SHP77 treated with DMSO at 0.1 percent for 48 hours (cell line): ENCODE data around the gene DMD.
"Not testable (repeated sequence)": the region's sequence is repeated elsewhere in the genome, so short reads cannot be mapped to it uniquely, and the experiment has no call there.

Experiments
- DNase-seq: peaks from one replicate; lab custom pipeline; 2025; lab: John Stamatoyannopoulos, UW

DMD gene

GRCh38 chrX:33149580-33149979, 61.8 kb downstream of the DMD start:
- no peak for DNase-seq

DNA sequence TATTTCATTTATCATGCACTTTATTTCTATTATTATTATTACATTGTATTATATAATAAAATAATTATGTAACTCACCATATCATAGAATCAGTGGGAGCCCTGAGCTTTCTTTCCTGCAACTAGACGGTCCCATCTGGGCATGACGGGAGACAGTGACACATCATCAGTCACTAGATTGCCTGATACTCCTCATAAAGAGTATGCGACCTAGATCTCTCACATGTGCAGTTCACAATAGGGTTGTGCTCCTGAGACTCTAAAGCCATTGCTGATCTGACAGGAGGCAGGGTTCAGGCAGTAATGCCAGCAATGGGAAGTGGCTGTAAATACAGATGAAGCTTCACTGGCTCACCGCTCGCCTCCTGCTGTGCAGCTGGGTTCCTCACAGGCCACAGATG, 62.3 kb downstream of the DMD start:
- no peak for DNase-seq

DNA sequence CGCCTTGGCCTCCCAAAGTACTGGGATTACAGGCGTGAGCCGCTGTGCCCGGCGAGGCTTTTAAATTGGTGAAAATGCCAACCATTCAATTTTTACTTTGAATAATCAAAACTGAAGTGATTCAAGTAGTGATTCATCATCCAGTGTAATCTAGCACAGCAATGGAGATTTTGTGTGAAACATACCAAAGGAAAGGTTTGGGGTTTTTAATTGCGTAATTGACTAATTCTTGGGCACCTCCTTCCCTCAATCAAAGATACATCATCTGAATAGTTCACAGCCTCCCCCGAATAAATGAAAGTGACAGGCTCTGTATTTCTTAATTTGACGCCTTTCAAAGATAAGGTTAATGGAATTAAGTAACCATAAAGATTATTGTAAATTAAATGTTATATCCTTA, 69.0 kb downstream of the DMD start:
- no peak for DNase-seq

DNA sequence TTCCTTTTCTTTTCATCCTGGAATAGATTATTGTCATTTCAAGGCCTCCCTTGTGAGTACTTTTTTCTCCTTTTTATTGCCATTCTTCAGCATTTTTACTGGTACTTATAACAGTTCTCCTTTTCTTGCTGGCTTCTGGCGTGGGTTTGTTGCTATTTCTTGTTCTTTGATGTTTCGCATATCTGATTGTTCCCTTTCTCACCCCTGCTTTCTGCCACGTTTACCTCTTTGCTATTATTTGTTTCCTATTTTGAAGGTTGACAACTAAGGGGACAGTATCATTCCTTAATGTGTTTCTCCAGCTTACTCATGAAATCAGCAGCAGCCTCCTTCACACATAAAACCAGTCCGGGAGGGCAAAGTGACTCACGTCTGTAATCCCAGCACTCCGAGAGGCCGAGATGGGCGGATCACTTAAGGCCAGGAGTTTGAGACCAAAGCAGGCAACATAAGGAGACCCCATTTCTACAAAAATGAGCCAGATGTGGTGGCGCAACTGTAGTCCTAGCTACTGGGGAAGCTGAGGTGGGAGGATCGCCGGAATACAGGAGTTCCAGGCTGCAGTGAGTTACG, 72.6 kb downstream of the DMD start:
- no peak for DNase-seq

GRCh38 chrX:33134164-33134563, 77.2 kb downstream of the DMD start:
- no peak for DNase-seq

DNA sequence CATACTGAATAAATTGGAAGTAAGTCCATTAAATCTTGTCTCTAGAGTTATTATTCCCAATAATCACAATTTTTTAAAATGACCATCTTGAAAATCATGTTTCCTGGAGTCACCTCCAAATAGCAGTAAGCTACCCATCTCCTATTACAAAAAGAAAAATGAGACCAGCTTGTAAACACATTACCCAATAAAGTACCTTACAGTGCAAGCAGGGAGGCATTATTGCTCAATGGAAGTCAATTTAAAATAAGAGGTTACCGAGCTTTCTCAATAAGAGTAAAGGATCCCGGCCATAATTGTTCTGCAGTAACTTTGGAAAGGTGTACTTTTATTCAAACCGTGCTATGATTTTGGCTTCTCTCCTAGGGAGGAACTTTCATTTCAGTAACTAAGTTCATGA, 78.0 kb downstream of the DMD start:
- no peak for DNase-seq

DNA sequence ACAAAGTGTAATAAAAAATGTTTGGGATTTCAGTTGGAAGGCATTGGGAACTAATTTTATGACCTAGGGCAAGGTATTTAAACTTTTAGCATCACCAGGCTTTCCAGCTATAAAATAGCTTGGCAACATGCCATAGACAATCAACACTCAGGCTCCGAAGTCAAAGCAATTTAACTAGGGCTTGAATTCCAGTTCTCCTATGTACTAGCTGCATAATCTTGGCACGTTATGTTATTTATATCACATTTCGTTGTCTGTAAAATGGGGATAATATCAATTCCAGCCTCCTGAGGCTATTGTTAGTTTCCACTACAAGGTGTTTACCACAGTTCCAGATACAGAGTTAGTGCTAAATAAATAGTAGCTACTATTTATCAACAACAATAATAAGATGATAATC, 78.8 kb downstream of the DMD start:
- DNase-seq: no peak

DNA sequence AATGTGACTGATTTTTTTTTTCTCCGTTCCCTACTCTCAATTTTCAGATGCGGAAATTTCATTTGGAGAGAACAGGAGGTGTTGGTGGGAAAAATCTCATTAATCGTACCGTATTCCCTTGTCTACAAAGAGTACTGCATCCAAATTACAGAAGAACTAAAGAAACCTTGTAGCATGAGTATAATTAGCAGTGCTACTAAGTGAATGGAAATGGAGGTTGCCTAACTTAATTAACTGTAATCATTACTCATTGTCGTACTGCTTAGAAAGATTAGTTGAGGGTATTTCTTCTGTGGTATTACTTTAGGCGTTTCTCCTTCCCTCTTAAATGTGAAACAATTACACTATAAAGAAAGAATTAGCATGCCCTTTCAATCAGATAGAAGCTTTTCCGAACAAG, 81.7 kb downstream of the DMD start:
- no peak for DNase-seq

DNA sequence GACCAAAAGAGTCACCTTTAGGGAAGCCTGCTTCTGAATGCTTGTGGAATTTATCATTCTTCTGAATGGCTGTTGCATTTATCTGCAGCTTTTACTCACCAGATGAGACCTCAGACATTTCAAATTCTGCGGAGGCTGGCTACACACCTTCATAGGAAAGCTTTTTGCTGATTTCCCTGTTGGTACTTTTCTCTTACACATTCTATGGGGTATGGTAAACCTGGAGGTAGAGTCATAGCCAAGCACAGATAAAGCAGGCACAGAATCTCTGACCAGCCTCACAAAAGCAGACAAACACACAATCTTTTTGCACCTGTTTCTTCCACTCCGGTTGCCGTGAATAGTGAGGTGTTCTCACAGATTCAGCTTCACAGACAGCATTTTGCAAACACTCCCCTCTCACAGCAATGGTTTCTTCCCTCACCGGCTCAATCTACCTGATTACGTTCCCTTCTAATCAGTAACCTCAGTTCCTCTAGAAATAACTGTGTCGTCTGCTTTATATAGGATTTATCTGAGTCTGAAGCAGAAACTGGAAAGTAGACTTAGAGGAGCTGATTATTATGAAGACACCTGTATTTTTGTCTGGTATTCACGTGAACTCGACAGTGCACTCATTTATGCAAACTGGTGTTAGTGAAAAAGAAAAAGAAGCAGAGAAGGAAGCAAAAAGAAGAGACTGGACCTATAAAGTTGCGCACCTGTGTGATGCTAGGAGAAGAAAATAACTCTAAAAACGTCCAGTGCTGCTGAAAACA, 83.1 kb downstream of the DMD start:
- DNase-seq: no peak

- no peak for DNase-seq
These were observed 84.9 kb downstream of the DMD start for GRCh38 chrX:33126469-33126868.

DNA sequence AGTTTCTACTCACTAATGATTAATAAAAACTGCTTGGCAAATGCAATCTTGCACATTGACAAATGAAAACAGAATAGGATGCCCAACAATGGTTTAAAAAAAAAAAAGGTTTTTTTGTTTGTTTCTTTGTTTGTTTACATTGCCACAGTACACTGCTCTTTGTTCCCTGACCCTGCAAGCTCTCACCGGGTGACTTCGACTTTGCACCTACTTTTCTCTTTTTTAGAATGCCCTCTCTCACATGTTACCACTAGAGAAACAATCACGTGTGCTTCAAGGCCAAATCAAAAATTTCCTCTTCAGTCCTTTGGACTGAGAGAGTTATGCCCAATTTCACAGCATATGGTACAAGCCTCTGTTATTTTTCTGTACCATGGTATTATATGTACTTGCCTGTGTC, 101.5 kb downstream of the DMD start:
- DNase-seq: no peak

DNA sequence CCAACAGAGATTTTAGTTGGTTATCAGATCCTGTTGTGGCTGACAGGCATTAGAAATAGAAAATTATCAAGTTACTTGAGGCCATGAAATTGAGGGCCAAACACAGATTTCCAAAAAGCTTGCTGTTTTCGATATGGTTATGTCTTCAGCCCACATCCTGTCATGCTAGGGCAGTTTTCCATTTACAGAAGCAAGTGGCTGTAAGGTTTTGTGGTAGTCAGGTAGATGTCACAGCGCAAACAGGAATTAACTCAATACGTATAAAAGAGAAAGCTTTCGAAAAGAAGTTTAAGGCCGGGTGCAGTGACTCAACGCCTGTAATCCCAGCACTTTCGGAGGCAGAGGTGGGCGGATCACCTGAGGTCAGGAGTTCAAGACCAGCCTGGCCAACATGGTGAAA, 104.6 kb downstream of the DMD start:
- DNase-seq: no peak

DNA sequence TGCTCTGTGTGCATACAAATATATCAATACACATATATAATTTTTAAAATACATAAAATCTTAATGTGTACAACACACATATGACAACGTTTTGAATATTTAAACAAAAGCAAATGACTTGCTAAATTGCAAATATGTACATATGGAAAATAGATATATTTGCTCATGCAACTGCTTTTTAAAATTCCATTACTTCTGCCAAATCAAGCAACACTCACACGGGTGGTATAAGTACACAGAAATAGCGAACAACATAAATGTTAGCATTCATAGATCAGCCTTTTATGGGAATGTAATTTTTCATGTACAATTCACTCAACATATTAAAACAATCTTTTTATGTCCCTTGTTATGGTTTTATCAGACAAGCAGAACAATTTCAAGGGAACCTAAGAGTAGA, 116.3 kb downstream of the DMD start:
- DNase-seq: no peak

GRCh38 chrX:33087411-33087810, 123.9 kb downstream of the DMD start:
- no peak for DNase-seq

DNA sequence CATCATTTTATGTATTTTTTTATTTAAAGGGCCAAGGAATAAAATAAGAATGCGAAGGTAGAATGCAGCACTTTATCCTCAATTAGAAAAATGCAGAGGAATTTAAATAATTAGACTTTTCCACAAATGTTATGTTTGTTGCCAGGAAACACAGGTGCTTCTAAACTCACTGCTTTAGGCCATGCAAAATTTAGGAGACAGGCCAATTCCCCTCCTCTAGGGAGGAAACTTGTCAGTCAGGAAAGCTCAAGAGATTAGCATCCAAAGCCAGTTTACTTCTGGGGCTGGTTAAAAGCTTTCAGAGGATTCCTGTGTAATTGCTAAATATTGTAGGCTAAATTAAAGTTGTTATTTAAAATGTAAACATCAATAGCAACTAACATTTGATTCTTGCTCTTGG, 124.5 kb downstream of the DMD start:
- no peak for DNase-seq

DNA sequence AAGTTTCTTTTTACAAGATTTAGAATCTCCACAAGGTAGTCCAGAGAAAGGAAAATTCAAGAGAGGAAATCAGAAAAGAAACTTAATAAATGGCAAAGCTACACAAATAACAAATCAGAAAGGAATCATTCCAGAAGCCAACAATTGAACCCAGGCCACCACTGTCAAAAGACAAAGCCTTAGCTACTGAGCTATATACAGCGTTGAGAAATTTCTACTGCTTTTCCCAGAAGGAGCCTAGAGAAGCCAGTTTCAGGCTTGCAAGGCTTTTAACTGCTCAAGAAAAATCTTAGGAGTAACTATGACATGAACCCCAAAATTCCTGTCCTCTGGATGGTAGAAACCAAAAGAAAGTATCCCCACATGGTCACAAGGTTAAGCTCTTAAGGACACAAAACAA, 129.0 kb downstream of the DMD start:
- DNase-seq: no peak

DNA sequence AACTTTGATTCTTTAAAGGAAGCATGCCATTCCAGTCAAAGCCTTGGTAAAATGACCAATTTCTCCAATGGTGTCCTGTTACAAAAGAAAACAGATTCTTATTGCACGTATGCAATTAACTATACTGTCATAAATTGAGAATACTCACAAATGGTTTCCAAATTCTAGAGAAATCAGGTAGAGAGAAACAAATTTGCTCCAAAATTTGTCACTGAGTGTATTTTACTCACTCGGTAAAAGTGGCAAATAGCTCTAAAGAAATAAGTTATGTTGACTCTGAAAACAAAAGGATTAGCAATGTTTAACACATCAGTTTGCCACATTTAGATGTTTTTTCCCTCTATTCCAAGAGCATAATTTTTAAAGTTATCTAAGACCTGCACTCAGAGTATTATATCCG, 133.1 kb downstream of the DMD start:
- DNase-seq: no peak

DNA sequence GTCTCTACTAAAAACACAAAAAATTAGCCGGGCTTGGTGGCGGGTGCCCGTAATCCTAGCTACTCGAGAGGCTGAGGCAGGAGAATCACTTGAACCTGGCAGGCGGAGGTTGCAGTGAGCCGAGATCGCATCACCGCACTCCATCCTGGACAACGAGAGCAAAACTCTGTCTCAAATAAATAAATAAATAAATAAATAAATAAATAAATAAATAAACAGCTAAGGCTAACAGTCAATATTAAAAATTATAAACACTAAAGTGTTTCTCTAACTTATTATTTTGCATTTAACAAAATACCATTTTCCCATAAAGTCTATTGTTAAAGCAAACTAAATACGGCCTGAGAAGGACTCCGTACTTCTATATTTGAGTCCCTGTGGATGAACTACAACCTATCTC, 137.7 kb downstream of the DMD start:
- DNase-seq: not testable (repeated sequence)

- no peak for DNase-seq
These were observed 145.9 kb downstream of the DMD start for GRCh38 chrX:33065415-33065814.

- no peak for DNase-seq
These were observed 149.3 kb downstream of the DMD start for GRCh38 chrX:33062041-33062440.

GRCh38 chrX:33053001-33053400, 158.3 kb downstream of the DMD start:
- DNase-seq: no peak

- no peak for DNase-seq
These were observed 165.5 kb downstream of the DMD start for GRCh38 chrX:33045882-33046281.

GRCh38 chrX:33045245-33045644, 166.1 kb downstream of the DMD start:
- no peak for DNase-seq

- no peak for DNase-seq
These were observed 170.2 kb downstream of the DMD start for GRCh38 chrX:33041141-33041540.
